Spleen (tissue), 11 donors: ENCODE measurements around the gene CEACAM3. TPM values are rescaled to one million over a fixed set of nuclear protein-coding genes. Genes with fewer than 3 reads are reported as not detected.

ENCODE experiments used
- DNase-seq: peaks from one replicate; pipeline ENCODE4 v3.0.0-alpha.2; 2020
- H3K27ac ChIP-seq, 8 donors: fragments of 200-600 bp; sonication (generic) in 7 of 8; 1 replicate in 4 of 8; 2 replicates in 4 of 8; pipeline versions ENCODE4 v1.5.0 to v1.8.0; 2016 to 2021; ENCODE audit warnings: inconsistent platforms in 4 of 8, mild to moderate bottlenecking in 4 of 8, moderate library complexity in 1 of 8
- H3K27me3 ChIP-seq, 7 donors: fragments of 200-600 bp; sonication (generic) in 6 of 7; replicated peaks in 1 of 7; 1 replicate in 4 of 7; 2 replicates in 3 of 7; pipeline versions ENCODE4 v1.5.0 to v1.8.0; 2016 to 2021; ENCODE audit warnings: inconsistent platforms in 3 of 7, mild to moderate bottlenecking in 1 of 7
- H3K36me3 ChIP-seq, 6 donors: fragments of 200-600 bp; sonication (generic) in 5 of 6; 1 replicate in 4 of 6; 2 replicates in 2 of 6; pipeline versions ENCODE4 v1.5.0 to v1.8.0; 2016 to 2021; ENCODE audit warnings: inconsistent platforms in 2 of 6
- H3K4me1 ChIP-seq, 6 donors: fragments of 200-600 bp; sonication (generic) in 5 of 6; 1 replicate in 3 of 6; 2 replicates in 3 of 6; pipeline versions ENCODE4 v1.5.0 to v1.8.0; 2016 to 2021; ENCODE audit warnings: inconsistent platforms in 3 of 6
- H3K4me3 ChIP-seq, 8 donors: fragments of 200-600 bp; sonication (generic) in 7 of 8; 1 replicate in 4 of 8; 2 replicates in 4 of 8; pipeline versions ENCODE4 v1.5.0 to v1.8.0; 2016 to 2021; ENCODE audit warnings: inconsistent platforms in 4 of 8, mild to moderate bottlenecking in 4 of 8, moderate library complexity in 2 of 8
- H3K9me3 ChIP-seq, 8 donors: fragments of 200-600 bp; sonication (generic) in 7 of 8; 1 replicate in 4 of 8; 2 replicates in 4 of 8; pipeline versions ENCODE4 v1.5.0 to v1.8.0; 2016 to 2021; ENCODE audit warnings: inconsistent platforms in 4 of 8
- CTCF ChIP-seq, 11 experiments: fragments of 200-600 bp in 7 of 11; fragments of 450-650 bp in 4 of 11; sonication (generic) in 4 of 11; IDR thresholded peaks in 8 of 11; conservative IDR thresholded peaks in 3 of 11; 1 replicate in 7 of 11; 2 replicates in 4 of 11; pipeline versions ENCODE4 v1.4.0 to v1.8.0; 2016 to 2021; ENCODE audit warnings: antibody characterized with exemption in 11 of 11, inconsistent platforms in 4 of 11, mild to moderate bottlenecking in 1 of 11
- POLR2A ChIP-seq, 3 donors: fragments of 450-650 bp; IDR thresholded peaks; one replicate each; pipeline ENCODE4 v1.5.1; 2017; ENCODE audit warnings: antibody characterized with exemption in 3 of 3, mild to moderate bottlenecking in 1 of 3
- POLR2AphosphoS5 ChIP-seq, 3 donors: sonication (generic); formaldehyde crosslinking; IDR thresholded peaks; one replicate each; pipeline ENCODE4 v1.5.1; 2017; ENCODE audit warnings: antibody characterized with exemption in 3 of 3
- WGBS, 5 donors: extraction: QIAGEN DNeasy Blood & Tissue Kit in 3 of 5; methylation state at CpG; one replicate each; pipeline versions ENCODE4 v1.1.5 to v1.1.7; 2013 to 2018; 5-methylcytosine and 5-hydroxymethylcytosine counted together
- intact Hi-C: fragments of 100-400 bp; cut with DNase I; formaldehyde crosslinking; loops from one replicate; pipeline ENCODE4 v1.15.0; 2023; ENCODE audit warnings: low total_unique reads
- polyA plus RNA-seq, 3 donors: library from polyadenylated mRNA; stranded (reverse); fragments of 200-250 nt; gene quantifications; one replicate each; pipeline ENCODE4 v1.2.1, GENCODE V29; 2013
- total RNA-seq, 7 donors: library from RNA; depleted of rRNA in 3 of 7; stranded (reverse); fragments of >200 nt in 3 of 7; fragmentation: NEBNext Ultra II Directional in 4 of 7; extraction: Animal tissue kit (Norgen Biotek cat#: 25700) in 4 of 7; gene quantifications; one replicate each; pipeline versions ENCODE4 v1.1.0 to v1.2.1, GENCODE V29; 2016 to 2021
- donor health status: healthy with polysubstance abuse.
- donor health status: DM: no; HTN: no; CAD: no; lungs with moderate emphysema.
- donor health status: DM: no; HTN: no; CAD: no.
- donor health status: Bipolar disorder and iron deficiency.
- donor health status: healthy.
- donor health status: DM: no; HTN: no; CAD: no.
- donor health status: DM: yes; HTN: yes; CAD: no.

Gene CEACAM3
- total and polyA plus RNA-seq, 10 donors: 0.55 to 31.9 (median 10.1) TPM

- 81 to 88% (median 84%) methylated on average over 30 of the region's 30 CpGs for WGBS, 5 donors
Measured at GRCh38 chr19:41844601-41845000, 48.2 kb downstream of the CEACAM3 start, which contains the start of gene LYPD4. TSS of gene LYPD4 (minus strand) at chr19:41844683. CDS start at chr19:41839285, 5,398 bp downstream.

GRCh38 chr19:41845001-41845050, 48.4 kb downstream of the CEACAM3 start, which contains the start of gene DMRTC2:
TSS of gene DMRTC2 (plus strand) at chr19:41845042. CDS start at chr19:41847429, 2,387 bp downstream.
- H3K4me3 ChIP-seq: no peak within 1 kb of the TSS
- H3K27me3 ChIP-seq: peaks cover 0 to 18% (median 0%) of the 10 kb centered on the region in 7 donors
- H3K36me3 ChIP-seq: no peaks in the 10 kb centered on the region
- TF ChIP-seq POLR2AphosphoS5 (IDR thresholded peaks at IDR 0.05): no peak
- H3K27ac ChIP-seq: no peak within 1 kb of the TSS
- DNase-seq: no peak
- WGBS, 5 donors: 90 to 100% (median 92%) methylated on average over 3 of the region's 3 CpGs
- H3K9me3 ChIP-seq: peaks cover 0 to 3% (median 0%) of the 10 kb centered on the region in 8 donors
- intact Hi-C loops: no loop called here
- no peaks in the 10 kb centered on the region for H3K4me1 ChIP-seq

More at GRCh38 chr19:41844601-41845000, 48.2 kb downstream of the CEACAM3 start, which contains the start of gene LYPD4:
- no peaks in the 10 kb centered on the region for H3K4me1 ChIP-seq
- TF ChIP-seq POLR2A (IDR thresholded peaks at IDR 0.05) (no peak), POLR2AphosphoS5 (IDR thresholded peaks at IDR 0.05) (no peak), CTCF (IDR thresholded peaks at IDR 0.05 in 8 of 11, conservative IDR thresholded peaks at IDR 0.05 in 3 of 11) (no peak)
- peaks cover 0 to 18% (median 0%) of the 10 kb centered on the region in 7 donors for H3K27me3 ChIP-seq
- DNase-seq: no peak
- no peak within 1 kb of the TSS for H3K4me3 ChIP-seq
- H3K27ac ChIP-seq: no peak within 1 kb of the TSS
- peaks cover 0 to 3% (median 0%) of the 10 kb centered on the region in 8 donors for H3K9me3 ChIP-seq
- intact Hi-C loops: no loop called here
- no peaks in the 10 kb centered on the region for H3K36me3 ChIP-seq

GRCh38 chr19:41845051-41845590, 48.7 kb downstream of the CEACAM3 start:
- no peaks in the 10 kb centered on the region for H3K4me1 ChIP-seq
- H3K36me3 ChIP-seq: no peaks in the 10 kb centered on the region
- no peak overlapping the region for H3K4me3 ChIP-seq
- 91 to 95% (median 93%) methylated on average over 16 to 23 of the region's 23 CpGs for WGBS, 5 donors
- no peak overlapping the region for H3K27ac ChIP-seq
- H3K27me3 ChIP-seq: peaks cover 0 to 18% (median 0%) of the 10 kb centered on the region in 7 donors
- intact Hi-C loops: no loop called here
- no peak for DNase-seq
- peaks cover 0 to 3% (median 0%) of the 10 kb centered on the region in 8 donors for H3K9me3 ChIP-seq
- TF ChIP-seq POLR2AphosphoS5 (IDR thresholded peaks at IDR 0.05) (no peak), POLR2A (IDR thresholded peaks at IDR 0.05) (no peak), CTCF (IDR thresholded peaks at IDR 0.05 in 8 of 11, conservative IDR thresholded peaks at IDR 0.05 in 3 of 11) (no peak)

GRCh38 chr19:41847351-41848105, 51.1 kb downstream of the CEACAM3 start:
- intact Hi-C loops: no loop called here
- TF ChIP-seq POLR2A (IDR thresholded peaks at IDR 0.05) (no peak), POLR2AphosphoS5 (IDR thresholded peaks at IDR 0.05) (no peak), CTCF (IDR thresholded peaks at IDR 0.05 in 8 of 11, conservative IDR thresholded peaks at IDR 0.05 in 3 of 11) (no peak)
- Histone ChIP-seq H3K27ac (no peak overlapping the region), H3K4me3 (no peak overlapping the region), H3K9me3 (peaks cover 0 to 3% (median 0%) of the 10 kb centered on the region in 8 donors), H3K4me1 (no peaks in the 10 kb centered on the region), H3K36me3 (no peaks in the 10 kb centered on the region), H3K27me3 (peaks cover 0 to 8% (median 0%) of the 10 kb centered on the region in 7 donors)
- WGBS, 5 donors: 89 to 93% (median 90%) methylated on average over 15 to 19 of the region's 19 CpGs
- no peak for DNase-seq
